ENCODE results near the gene ZNF213.

DNA sequence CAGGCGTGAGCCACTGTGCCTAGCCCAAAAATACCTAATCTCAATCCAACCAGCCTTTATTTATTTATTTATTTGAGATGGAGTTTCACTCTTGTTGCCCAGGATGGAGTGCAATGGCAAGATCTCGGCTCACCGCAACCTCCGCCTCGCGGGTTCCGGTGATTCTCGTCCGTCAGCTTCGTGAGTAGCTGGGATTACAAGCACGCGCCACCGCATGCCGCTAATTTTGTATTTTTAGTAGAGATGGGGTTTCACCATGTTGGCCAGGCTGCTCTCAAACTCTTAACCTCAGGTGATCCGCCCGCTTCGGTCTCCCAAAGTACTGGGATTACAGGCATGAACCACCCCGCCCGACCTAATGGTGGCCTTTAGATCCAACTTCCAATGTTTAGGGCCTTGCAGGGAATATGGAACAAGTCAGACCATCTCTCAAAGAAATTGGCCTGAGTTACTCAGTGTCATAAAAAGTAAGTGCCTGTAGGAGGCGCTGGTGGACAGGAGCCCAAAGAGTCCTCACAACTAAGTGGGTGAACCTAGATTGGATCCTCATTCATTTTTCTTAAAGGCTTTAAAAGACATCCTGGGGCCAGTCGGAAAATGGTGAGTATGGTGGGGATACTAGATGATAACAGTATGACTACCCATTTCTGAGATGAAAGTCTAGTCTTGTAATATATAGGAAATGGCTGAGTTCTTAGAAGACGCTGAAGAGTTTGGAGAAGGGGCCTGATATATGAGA, 40.4 kb upstream of the ZNF213 start:
- no peak for TF ChIP-seq CTCF (IDR thresholded peaks at IDR 0.05; ENCODE audit: poor library complexity, severe bottlenecking)
- no peak for TF ChIP-seq EP300 (conservative IDR thresholded peaks at IDR 0.05; ENCODE audit: poor library complexity, severe bottlenecking)
- no peak for TF ChIP-seq SMC3 (conservative IDR thresholded peaks at IDR 0.05; ENCODE audit: poor library complexity)
- no peak for TF ChIP-seq POLR2AphosphoS5 (IDR thresholded peaks at IDR 0.05)
- no peak for TF ChIP-seq REST (IDR thresholded peaks at IDR 0.05; ENCODE audit: borderline replicate concordance)
- TF ChIP-seq EZH2 (IDR thresholded peaks at IDR 0.05; ENCODE audit: borderline replicate concordance, insufficient read depth, low read length, poor library complexity, severe bottlenecking), result no peak
- TF ChIP-seq TAF1 (IDR thresholded peaks at IDR 0.05; ENCODE audit: low read depth), result no peak
